Ishikawa (cell line): ENCODE results near the gene ZKSCAN8.

ENCODE experiments used
- CEBPB ChIP-seq: IDR thresholded peaks from 2 replicates; pipeline ENCODE4 v1.6.1; 2012
- CREB1 ChIP-seq: IDR thresholded peaks from 2 replicates; pipeline ENCODE4 v1.6.1; 2012; ENCODE audit warnings: low read depth
- EGR1 ChIP-seq: IDR thresholded peaks from 2 replicates; pipeline ENCODE4 v1.6.1; 2012
- EP300 ChIP-seq: IDR thresholded peaks from 2 replicates; pipeline ENCODE4 v1.6.1; 2012; ENCODE audit warnings: borderline replicate concordance
- FOXM1 ChIP-seq: IDR thresholded peaks from 2 replicates; pipeline ENCODE4 v1.6.1; 2012; ENCODE audit warnings: low read depth, borderline replicate concordance
- MAX ChIP-seq: IDR thresholded peaks from 2 replicates; pipeline ENCODE4 v1.6.1; 2012
- NFIC ChIP-seq: IDR thresholded peaks from 2 replicates; pipeline ENCODE4 v1.6.1; 2012
- RAD21 ChIP-seq: IDR thresholded peaks from 2 replicates; pipeline ENCODE4 v1.6.1; 2012; ENCODE audit warnings: low read depth
- REST ChIP-seq: IDR thresholded peaks from 2 replicates; pipeline ENCODE4 v1.6.1; 2012; ENCODE audit warnings: low read depth, mild to moderate bottlenecking
- TAF1 ChIP-seq: IDR thresholded peaks from 2 replicates; pipeline ENCODE4 v1.6.1; 2012; ENCODE audit warnings: low read depth, mild to moderate bottlenecking
- TCF12 ChIP-seq: IDR thresholded peaks from 2 replicates; pipeline ENCODE4 v1.6.1; 2012; ENCODE audit warnings: low read depth
- TEAD4 ChIP-seq: IDR thresholded peaks from 2 replicates; pipeline ENCODE4 v1.6.1; 2012
- USF1 ChIP-seq: IDR thresholded peaks from 2 replicates; pipeline ENCODE4 v1.6.1; 2012
- YY1 ChIP-seq: IDR thresholded peaks from 2 replicates; pipeline ENCODE4 v1.6.1; 2012; ENCODE audit warnings: low read depth
- ZBTB7A ChIP-seq: IDR thresholded peaks from 2 replicates; pipeline ENCODE4 v1.6.1; 2012; ENCODE audit warnings: low read depth

ZKSCAN8 gene

GRCh38 chr6:28111964-28112363 is 29.7 kb upstream of the ZKSCAN8 start:
- TF ChIP-seq CEBPB (no peak), TEAD4 (no peak), TCF12 (no peak), EP300 (no peak)

GRCh38 chr6:28115799-28116198 is 25.9 kb upstream of the ZKSCAN8 start:
- TF ChIP-seq RAD21 = no peak
- no peak for TF ChIP-seq ZBTB7A
- no peak for TF ChIP-seq REST
- no peak for TF ChIP-seq CEBPB
- TF ChIP-seq YY1 = no peak
- TF ChIP-seq TAF1 = no peak
- TF ChIP-seq EGR1 = no peak
- no peak for TF ChIP-seq EP300
- no peak for TF ChIP-seq TCF12
- TF ChIP-seq FOXM1 = no peak
- TF ChIP-seq TEAD4 = no peak

- TF ChIP-seq MAX (no peak), USF1 (no peak), TCF12 (no peak), ZBTB7A (no peak), TAF1 (no peak), RAD21 (no peak), EGR1 (no peak), FOXM1 (no peak), REST (no peak), CREB1 (no peak), TEAD4 (no peak), NFIC (no peak), CEBPB (no peak), EP300 (no peak), YY1 (no peak)
Observed at GRCh38 chr6:28117386-28118050, 24.2 kb upstream of the ZKSCAN8 start.

- no peak for TF ChIP-seq ZBTB7A
- TF ChIP-seq RAD21 = no peak
- no peak for TF ChIP-seq YY1
- TF ChIP-seq FOXM1 = no peak
- TF ChIP-seq TAF1 = no peak
- no peak for TF ChIP-seq EP300
- TF ChIP-seq TCF12 = no peak
- no peak for TF ChIP-seq MAX
- no peak for TF ChIP-seq EGR1
- TF ChIP-seq CREB1 = no peak
Observed at GRCh38 chr6:28118217-28118616, 23.5 kb upstream of the ZKSCAN8 start.

GRCh38 chr6:28121876-28122275 is 19.8 kb upstream of the ZKSCAN8 start:
- TF ChIP-seq CEBPB (no peak), NFIC (no peak), REST (no peak), CREB1 (no peak), ZBTB7A (no peak), EGR1 (no peak), MAX (no peak), TAF1 (no peak), TEAD4 (no peak)
